ENCODE data around the gene AKR7A3.
"Not testable (repeated sequence)": the region's sequence is repeated elsewhere in the genome, so short reads cannot be mapped to it uniquely, and the experiment has no call there.

Gene AKR7A3

GRCh38 chr1:19317126-19317910 is 28.7 kb upstream of the AKR7A3 start:
- DNase-seq (ENCODE audit: low spot score), result no peak

- DNase-seq (ENCODE audit: low spot score), result no peak
These were observed 27.0 kb upstream of the AKR7A3 start for GRCh38 chr1:19315378-19316198.

- DNase-seq (ENCODE audit: low spot score), result no peak
These were observed 25.7 kb upstream of the AKR7A3 start for GRCh38 chr1:19313961-19314882.

GRCh38 chr1:19313636-19313959 is 25.0 kb upstream of the AKR7A3 start:
- DNase-seq (ENCODE audit: low spot score), result no peak

- peak; percentile 10 for DNase-seq (ENCODE audit: low spot score)
These were observed 24.4 kb upstream of the AKR7A3 start for GRCh38 chr1:19312782-19313635.

- peak; percentile 95 for DNase-seq (ENCODE audit: low spot score)
These were observed 23.6 kb upstream of the AKR7A3 start, which contains the start of the genes AKR7A2 and SLC66A1 for GRCh38 chr1:19311931-19312781. Gene AKR7A2 (minus strand): TSS chr1:19312144. CDS start chr1:19312124, 20 bp downstream. Gene SLC66A1 (plus strand): TSS chr1:19312326. CDS start chr1:19317678, 5,352 bp downstream.

- peak; percentile 12 for DNase-seq (ENCODE audit: low spot score)
These were observed 22.9 kb upstream of the AKR7A3 start for GRCh38 chr1:19311503-19311930.

- no peak for DNase-seq (ENCODE audit: low spot score)
These were observed 22.3 kb upstream of the AKR7A3 start for GRCh38 chr1:19310720-19311502.

GRCh38 chr1:19310061-19310460 is 21.5 kb upstream of the AKR7A3 start:
- no peak for DNase-seq (ENCODE audit: low spot score)

- no peak for DNase-seq (ENCODE audit: low spot score)
These were observed 20.7 kb upstream of the AKR7A3 start for GRCh38 chr1:19309123-19309813.

GRCh38 chr1:19308509-19308907 is 19.9 kb upstream of the AKR7A3 start:
- no peak for DNase-seq (ENCODE audit: low spot score)

- DNase-seq (ENCODE audit: low spot score), result no peak
These were observed 19.4 kb upstream of the AKR7A3 start for GRCh38 chr1:19307794-19308508.

GRCh38 chr1:19306941-19307340 is 18.4 kb upstream of the AKR7A3 start:
- DNase-seq (ENCODE audit: low spot score), result no peak

- no peak for DNase-seq (ENCODE audit: low spot score)
These were observed 17.3 kb upstream of the AKR7A3 start for GRCh38 chr1:19305880-19306279.

GRCh38 chr1:19304081-19304480 is 15.5 kb upstream of the AKR7A3 start:
- DNase-seq (ENCODE audit: low spot score), result not testable (repeated sequence)

GRCh38 chr1:19300211-19300610 is 11.6 kb upstream of the AKR7A3 start:
- DNase-seq (ENCODE audit: low spot score), result no peak

GRCh38 chr1:19294638-19295037 is 6.1 kb upstream of the AKR7A3 start:
- DNase-seq (ENCODE audit: low spot score), result no peak

GRCh38 chr1:19289244-19289643 is 674 bp upstream of the AKR7A3 start:
- DNase-seq (ENCODE audit: low spot score), result no peak

All from putamen (tissue), 1 donor.